Astrocyte (in vitro differentiated cells and primary cell): Measurements from ENCODE around the gene AHNAK2.

Experiments
- CTCF ChIP-seq: IDR thresholded peaks from 2 replicates; pipeline ENCODE4 v1.5.1; 2011; ENCODE audit warnings: low read depth, mild to moderate bottlenecking, inconsistent platforms, low read length, moderate library complexity; ENCODE audit not compliant: insufficient read depth
- EZH2 ChIP-seq: IDR thresholded peaks from 2 replicates; pipeline ENCODE4 v1.6.1; 2012; ENCODE audit warnings: mild to moderate bottlenecking, low read length, inconsistent platforms; ENCODE audit not compliant: insufficient read depth

- TF ChIP-seq CTCF (no peak), EZH2 (no peak)
These were observed 42.0 kb upstream of the AHNAK2 start for GRCh38 chr14:105019861-105020814.
